HG02588 (cell line): ENCODE results near the gene PCSK6.

Experiments
- ATAC-seq: cut with Tn5 transposase; IDR thresholded peaks from one replicate; pipeline ENCODE4 v1.9.1; 2021; ENCODE audit warnings: mild to moderate bottlenecking, moderate library complexity; ENCODE audit not compliant: unreplicated experiment

The PCSK6 gene

GRCh38 chr15:101499863-101500713 lies 10.6 kb upstream of the PCSK6 start:
- peak; percentile 47 for ATAC-seq

GRCh38 chr15:101498717-101499480 lies 9.4 kb upstream of the PCSK6 start:
- no peak for ATAC-seq

GRCh38 chr15:101498076-101498716 lies 8.7 kb upstream of the PCSK6 start:
- ATAC-seq: no peak

GRCh38 chr15:101497484-101498034 lies 8.1 kb upstream of the PCSK6 start:
- no peak for ATAC-seq

GRCh38 chr15:101497017-101497416 lies 7.5 kb upstream of the PCSK6 start:
- ATAC-seq: no peak

- ATAC-seq: no peak
Measured at GRCh38 chr15:101496198-101496986, 6.9 kb upstream of the PCSK6 start.

- ATAC-seq: no peak
Measured at GRCh38 chr15:101495334-101496197, 6.1 kb upstream of the PCSK6 start.

GRCh38 chr15:101494251-101494796 lies 4.8 kb upstream of the PCSK6 start:
- ATAC-seq: no peak

GRCh38 chr15:101492766-101493692 lies 3.5 kb upstream of the PCSK6 start:
- no peak for ATAC-seq

- ATAC-seq: no peak
Measured at GRCh38 chr15:101491734-101492640, 2.5 kb upstream of the PCSK6 start.

GRCh38 chr15:101490922-101491733 lies 1.6 kb upstream of the PCSK6 start:
- no peak for ATAC-seq

GRCh38 chr15:101490408-101490891 lies 943 bp upstream of the PCSK6 start:
- no peak for ATAC-seq

GRCh38 chr15:101489237-101489598 lies 289 bp downstream of the PCSK6 start:
- ATAC-seq: no peak

GRCh38 chr15:101488300-101489164 lies 975 bp downstream of the PCSK6 start:
- ATAC-seq: no peak
